GM18507 (cell line): ENCODE data around the gene GNAI3.

Experiments used
- DNase-seq: peaks from one replicate; pipeline ENCODE4 v3.0.0; 2011; ENCODE audit warnings: low read depth; ENCODE audit not compliant: insufficient read length; ENCODE audit errors: extremely low spot score
- FAIRE-seq: peaks from 2 replicates; lab custom pipeline; 2011; peaks lifted over from hg19 to GRCh38; lab: Jason Lieb, UNC

GNAI3 gene

GRCh38 chr1:109620401-109620791 lies 72.0 kb downstream of the GNAI3 start:
- no peak for FAIRE-seq
- DNase-seq, result no peak

- peak; percentile 84 for FAIRE-seq
Measured at GRCh38 chr1:109620841-109621286, 72.4 kb downstream of the GNAI3 start.

GRCh38 chr1:109621379-109622136 lies 73.1 kb downstream of the GNAI3 start:
- FAIRE-seq (no peak), DNase-seq (no peak)

More at GRCh38 chr1:109620841-109621286, 72.4 kb downstream of the GNAI3 start:
- DNase-seq, result peak; percentile 91

GRCh38 chr1:109622137-109622892 lies 73.9 kb downstream of the GNAI3 start:
- FAIRE-seq, result no peak
- DNase-seq, result no peak

GRCh38 chr1:109622895-109623294 lies 74.5 kb downstream of the GNAI3 start:
- FAIRE-seq (no peak), DNase-seq (no peak)

GRCh38 chr1:109623601-109624161 lies 75.3 kb downstream of the GNAI3 start:
- no peak for DNase-seq
- FAIRE-seq, result no peak

GRCh38 chr1:109624201-109625010 lies 76.0 kb downstream of the GNAI3 start:
- DNase-seq, result no peak
- peak; percentile 60 for FAIRE-seq

- DNase-seq, result no peak
- FAIRE-seq, result no peak
Measured at GRCh38 chr1:109625176-109625575, 76.8 kb downstream of the GNAI3 start.

- FAIRE-seq (no peak), DNase-seq (no peak)
Measured at GRCh38 chr1:109625601-109626560, 77.5 kb downstream of the GNAI3 start.

- DNase-seq (no peak), FAIRE-seq (no peak)
Measured at GRCh38 chr1:109626682-109627408, 78.4 kb downstream of the GNAI3 start.

GRCh38 chr1:109627692-109628399 lies 79.4 kb downstream of the GNAI3 start:
- no peak for DNase-seq
- FAIRE-seq, result no peak

GRCh38 chr1:109628540-109629321 lies 80.3 kb downstream of the GNAI3 start:
- no peak for FAIRE-seq

GRCh38 chr1:109629372-109630030 lies 81.1 kb downstream of the GNAI3 start:
- no peak for DNase-seq
- no peak for FAIRE-seq

More at GRCh38 chr1:109628540-109629321, 80.3 kb downstream of the GNAI3 start:
- DNase-seq, result no peak

GRCh38 chr1:109630081-109630897 lies 81.9 kb downstream of the GNAI3 start:
- FAIRE-seq (no peak), DNase-seq (no peak)

GRCh38 chr1:109630898-109631512 lies 82.6 kb downstream of the GNAI3 start:
- DNase-seq, result no peak
- no peak for FAIRE-seq
